IPS-15b (cell line): Measurements from ENCODE around the gene METAP2.
"Not testable (repeated sequence)": the region's sequence is repeated elsewhere in the genome, so short reads cannot be mapped to it uniquely, and the experiment has no call there.

Experiments
- H3K27me3 ChIP-seq: one replicate; pipeline ENCODE4 v1.6.1; 2013; ENCODE audit warnings: low read length; ENCODE audit not compliant: control insufficient read depth, insufficient read depth
- H3K36me3 ChIP-seq: one replicate; pipeline ENCODE4 v1.6.1; 2013; ENCODE audit warnings: low read length; ENCODE audit not compliant: control insufficient read depth, insufficient read depth
- H3K4me1 ChIP-seq: one replicate; pipeline ENCODE4 v1.6.1; 2013; ENCODE audit warnings: mild to moderate bottlenecking, low read length; ENCODE audit not compliant: control insufficient read depth, insufficient read depth
- H3K4me3 ChIP-seq: one replicate; pipeline ENCODE4 v1.5.1; 2013; ENCODE audit warnings: low read depth, low read length
- H3K9ac ChIP-seq: one replicate; pipeline ENCODE4 v1.6.1; 2013; ENCODE audit warnings: low read depth, mild to moderate bottlenecking, low read length
- H3K9me3 ChIP-seq: one replicate; pipeline ENCODE4 v1.6.1; 2013; ENCODE audit warnings: mild to moderate bottlenecking, low read length; ENCODE audit not compliant: control insufficient read depth, insufficient read depth

Gene METAP2

GRCh38 chr12:95446506-95446900 is 27.4 kb upstream of the METAP2 start:
- no peaks in the 10 kb centered on the region for H3K36me3 ChIP-seq

GRCh38 chr12:95449656-95450055 is 24.3 kb upstream of the METAP2 start:
- not testable (repeated sequence) for H3K9me3 ChIP-seq, H3K4me1 ChIP-seq, H3K36me3 ChIP-seq, H3K4me3 ChIP-seq, H3K9ac ChIP-seq
- peaks cover 10% of the 10 kb centered on the region for H3K27me3 ChIP-seq

More at GRCh38 chr12:95446506-95446900, 27.4 kb upstream of the METAP2 start:
- peak overlapping the region; percentile 60 for H3K4me3 ChIP-seq
- H3K9me3 ChIP-seq: no peaks in the 10 kb centered on the region
- no peak overlapping the region for H3K9ac ChIP-seq
- peaks cover 8% of the 10 kb centered on the region for H3K4me1 ChIP-seq
- H3K27me3 ChIP-seq: peaks cover 10% of the 10 kb centered on the region

GRCh38 chr12:95452501-95452900 is 21.5 kb upstream of the METAP2 start:
- H3K4me3 ChIP-seq, H3K27me3 ChIP-seq, H3K9ac ChIP-seq: not testable (repeated sequence)

GRCh38 chr12:95453881-95454280 is 20.1 kb upstream of the METAP2 start:
- H3K27me3 ChIP-seq, H3K9ac ChIP-seq, H3K9me3 ChIP-seq, H3K36me3 ChIP-seq, H3K4me3 ChIP-seq, H3K4me1 ChIP-seq: not testable (repeated sequence)

More at GRCh38 chr12:95452501-95452900, 21.5 kb upstream of the METAP2 start:
- not testable (repeated sequence) for H3K36me3 ChIP-seq, H3K4me1 ChIP-seq, H3K9me3 ChIP-seq

GRCh38 chr12:95454780-95455215 is 19.2 kb upstream of the METAP2 start:
- not testable (repeated sequence) for H3K4me3 ChIP-seq, H3K27me3 ChIP-seq, H3K36me3 ChIP-seq, H3K4me1 ChIP-seq, H3K9me3 ChIP-seq, H3K9ac ChIP-seq

- H3K9ac ChIP-seq, H3K36me3 ChIP-seq, H3K27me3 ChIP-seq, H3K4me3 ChIP-seq, H3K4me1 ChIP-seq, H3K9me3 ChIP-seq: not testable (repeated sequence)
Observed at GRCh38 chr12:95457605-95458004, 16.3 kb upstream of the METAP2 start.

- Histone ChIP-seq H3K27me3 (no peaks in the 10 kb centered on the region), H3K9me3 (no peaks in the 10 kb centered on the region), H3K4me1 (no peaks in the 10 kb centered on the region), H3K9ac (no peak overlapping the region), H3K4me3 (no peak overlapping the region), H3K36me3 (no peaks in the 10 kb centered on the region)
Observed at GRCh38 chr12:95458761-95459160, 15.2 kb upstream of the METAP2 start.

GRCh38 chr12:95459310-95459709 is 14.6 kb upstream of the METAP2 start:
- no peak overlapping the region for H3K9ac ChIP-seq
- no peaks in the 10 kb centered on the region for H3K9me3 ChIP-seq
- H3K4me3 ChIP-seq: no peak overlapping the region
- no peaks in the 10 kb centered on the region for H3K36me3 ChIP-seq
- H3K4me1 ChIP-seq: no peaks in the 10 kb centered on the region
- no peaks in the 10 kb centered on the region for H3K27me3 ChIP-seq

GRCh38 chr12:95460105-95460504 is 13.8 kb upstream of the METAP2 start:
- Histone ChIP-seq H3K4me3 (no peak overlapping the region), H3K36me3 (no peaks in the 10 kb centered on the region), H3K9ac (no peak overlapping the region), H3K27me3 (no peaks in the 10 kb centered on the region), H3K9me3 (no peaks in the 10 kb centered on the region), H3K4me1 (no peaks in the 10 kb centered on the region)

- Histone ChIP-seq H3K9me3 (no peaks in the 10 kb centered on the region), H3K27me3 (no peaks in the 10 kb centered on the region), H3K4me1 (no peaks in the 10 kb centered on the region), H3K36me3 (no peaks in the 10 kb centered on the region), H3K4me3 (no peak overlapping the region), H3K9ac (no peak overlapping the region)
Observed at GRCh38 chr12:95460896-95461295, 13.1 kb upstream of the METAP2 start.

GRCh38 chr12:95462081-95462480 is 11.9 kb upstream of the METAP2 start:
- H3K4me1 ChIP-seq: no peaks in the 10 kb centered on the region
- no peaks in the 10 kb centered on the region for H3K36me3 ChIP-seq
- no peaks in the 10 kb centered on the region for H3K9me3 ChIP-seq
- no peak overlapping the region for H3K4me3 ChIP-seq
- no peaks in the 10 kb centered on the region for H3K27me3 ChIP-seq
- H3K9ac ChIP-seq: no peak overlapping the region

GRCh38 chr12:95462551-95462950 is 11.4 kb upstream of the METAP2 start:
- H3K27me3 ChIP-seq: no peaks in the 10 kb centered on the region
- H3K9ac ChIP-seq: no peak overlapping the region
- H3K4me1 ChIP-seq: no peaks in the 10 kb centered on the region
- H3K36me3 ChIP-seq: no peaks in the 10 kb centered on the region
- no peaks in the 10 kb centered on the region for H3K9me3 ChIP-seq
- H3K4me3 ChIP-seq: no peak overlapping the region

- Histone ChIP-seq H3K9me3 (no peaks in the 10 kb centered on the region), H3K27me3 (no peaks in the 10 kb centered on the region), H3K4me3 (no peak overlapping the region), H3K4me1 (no peaks in the 10 kb centered on the region), H3K36me3 (no peaks in the 10 kb centered on the region), H3K9ac (no peak overlapping the region)
Observed at GRCh38 chr12:95463050-95463449, 10.9 kb upstream of the METAP2 start.
